Heart left ventricle (tissue), 16 donors: ENCODE measurements around the gene TAP1. TPM values are rescaled to one million over a fixed set of nuclear protein-coding genes. Genes with fewer than 3 reads are reported as not detected.

Experiments
- ATAC-seq, 4 donors: fragments of 200-7000 bp; cut with Tn5 transposase; one replicate each; pipeline ENCODE4 v1.9.1; 2020 to 2022; ENCODE audit warnings: moderate library complexity in 4 of 4, mild to moderate bottlenecking in 3 of 4, moderate number of reproducible peaks in 1 of 4
- DNase-seq, 5 donors: peaks; one replicate each; pipeline ENCODE4 v3.0.0-alpha.2; 2020
- H3K27ac ChIP-seq, 12 donors: fragments of 200-600 bp; sonication (generic) in 4 of 12; one replicate each; pipeline versions ENCODE4 v1.5.0 to v1.8.0; 2016 to 2022; ENCODE audit warnings: mild to moderate bottlenecking in 2 of 12
- H3K27me3 ChIP-seq, 9 donors: fragments of 200-600 bp; sonication (generic) in 2 of 9; one replicate each; pipeline versions ENCODE4 v1.5.1 to v1.8.0; 2016 to 2022; ENCODE audit warnings: mild to moderate bottlenecking in 3 of 9
- H3K36me3 ChIP-seq, 9 donors: fragments of 200-600 bp; sonication (generic) in 2 of 9; one replicate each; pipeline versions ENCODE4 v1.5.0 to v1.8.0; 2018 to 2022; ENCODE audit warnings: mild to moderate bottlenecking in 2 of 9
- H3K4me1 ChIP-seq, 12 donors: fragments of 200-600 bp; sonication (generic) in 4 of 12; one replicate each; pipeline versions ENCODE4 v1.5.0 to v1.8.0; 2016 to 2022; ENCODE audit warnings: mild to moderate bottlenecking in 3 of 12
- H3K4me3 ChIP-seq, 12 donors: fragments of 200-600 bp; sonication (generic) in 4 of 12; one replicate each; pipeline versions ENCODE4 v1.5.0 to v1.8.0; 2017 to 2022; ENCODE audit warnings: mild to moderate bottlenecking in 9 of 12, moderate library complexity in 4 of 12
- H3K9me3 ChIP-seq, 12 donors: fragments of 200-600 bp; sonication (generic) in 4 of 12; one replicate each; pipeline versions ENCODE4 v1.5.0 to v1.8.0; 2016 to 2022; ENCODE audit warnings: mild to moderate bottlenecking in 1 of 12
- POLR2A ChIP-seq, 2 donors: fragments of 450-650 bp; IDR thresholded peaks; one replicate each; pipeline ENCODE4 v1.6.1; 2017; ENCODE audit warnings: antibody characterized with exemption in 2 of 2, mild to moderate bottlenecking in 2 of 2, moderate library complexity in 2 of 2
- WGBS, 4 donors: extraction: QIAGEN DNeasy Blood & Tissue Kit in 2 of 4; methylation state at CpG; one replicate each; pipeline versions ENCODE4 v1.1.5 to v1.1.7; 2013 to 2018; 5-methylcytosine and 5-hydroxymethylcytosine counted together
- intact Hi-C, 10 donors: fragments of 100-400 bp; cut with DNase I; formaldehyde crosslinking; loops; one replicate each; pipeline versions ENCODE4 v1.11.1 to v1.14.2; 2022
- polyA plus RNA-seq, 2 donors: library from polyadenylated mRNA; stranded (reverse); fragments of 200-250 nt; gene quantifications; one replicate each; pipeline ENCODE4 v1.2.3, GENCODE V29; 2013
- total RNA-seq, 9 donors: library from RNA; depleted of rRNA in 2 of 9; stranded (reverse); fragments of >200 nt in 2 of 9; fragmentation: NEBNext Ultra II Directional in 3 of 9; extraction: Animal tissue kit (Norgen Biotek cat#: 25700) in 3 of 9; gene quantifications; one replicate each; pipeline versions ENCODE4 v1.1.0 to v1.2.4, GENCODE V29; 2016 to 2023
- TF ChIP-seq, protein P1 (sequence below), 12 donors: fragments of 200-600 bp; sonication (generic) in 4 of 12; IDR thresholded peaks; one replicate each; pipeline versions ENCODE4 v1.5.0 to v1.8.0; 2018 to 2022; ENCODE audit warnings: antibody characterized with exemption in 12 of 12, mild to moderate bottlenecking in 5 of 12
- donor health status: ischemic (EF 13 %, LVEDD 7.1; RV severe dilation, severe dysfunction).
- donor health status: healthy with polysubstance abuse.
- donor health status: DM: no; HTN: yes; CAD: no.
- donor health status: DM: no; HTN: no; CAD: no.
- donor health status: ischemic (EF 25% LVEDD 6.9; RV normal size, moderate dysfunction).
- donor health status: ischemic (EF 25% LVEDD 5.7; RV mildly dilated, moderate dysfunction).
- donor health status: healthy.
- donor health status: DM: yes; HTN: yes; CAD: no.
- donor health status: ischemic (EF 35%, LVEDD 5.7; RV mildly dilated, moderate dysfunction).
- donor health status: nonischemic (EF 11% LVEDD 7.7; RV severe dilation, severe dysfunction).
- donor health status: DM: yes; HTN: yes; CAD: no.
- donor health status: PGD.
- donor health status: ischemic (EF 29% LVEDD 5.4; RV normal size, mild dysfunction).
- donor health status: nonischemic (EF 23%, LVEDD 6.1; RV moderate dilation, normal function).

TAP1 gene
- total and polyA plus RNA-seq, 11 donors: 15.1 to 207 (median 21.6) TPM

DNA sequence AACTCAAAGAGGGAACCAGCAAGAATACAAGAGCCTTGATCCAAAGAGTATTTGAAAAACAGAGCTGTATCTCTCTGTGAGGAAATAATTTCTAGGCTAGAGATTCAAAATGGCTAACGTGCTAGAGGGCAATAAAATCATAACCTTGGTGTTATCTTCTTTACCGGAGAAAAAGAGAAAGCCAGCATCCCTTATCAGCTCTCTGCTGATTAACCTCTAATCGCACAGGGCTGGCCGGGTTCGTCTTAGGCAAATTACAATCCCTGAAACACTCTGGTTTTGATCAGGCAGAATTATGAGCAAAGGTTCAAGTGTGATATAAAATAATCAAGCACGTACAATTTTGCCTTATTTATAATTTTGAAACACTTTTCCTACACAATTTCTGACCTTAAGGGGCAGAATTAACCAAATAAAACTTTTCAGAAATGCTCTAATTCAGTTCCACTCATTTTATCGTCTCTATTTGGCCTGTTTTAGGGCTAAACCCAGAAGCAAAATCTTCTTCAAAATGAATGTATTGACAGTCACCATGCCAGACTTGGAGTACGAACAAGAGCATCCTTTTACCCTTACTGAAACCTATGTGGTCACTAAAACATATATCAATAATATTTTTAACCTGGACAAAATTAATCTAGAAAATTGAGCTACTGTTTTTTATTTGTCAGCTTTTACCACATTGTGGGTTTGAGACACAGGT lies 14.2 kb upstream of the TAP1 start:
- H3K27me3 ChIP-seq: peaks cover 0 to 6% (median 0%) of the 10 kb centered on the region in 9 donors
- peak overlapping the region in 1 of 12 donors; percentile 5 for H3K27ac ChIP-seq
- DNase-seq (no peak), ATAC-seq (peak in 1 of 4 donors; percentile 22)
- H3K9me3 ChIP-seq: peaks cover 0 to 7% (median 0%) of the 10 kb centered on the region in 12 donors
- intact Hi-C loops: loop anchor here (1.0 to 10.0 kb wide), 9 partner anchors 29 to 455 kb away; partner anchors contain the start of gene TAP2 (in 4 of the 10)
- 43 to 49% (median 45%) methylated on average over 8 of the region's 8 CpGs for WGBS, 4 donors
- H3K4me3 ChIP-seq: no peak overlapping the region
- H3K4me1 ChIP-seq: peaks cover 0 to 13% (median 0%) of the 10 kb centered on the region in 12 donors
- no peak for TF ChIP-seq POLR2A (IDR thresholded peaks at IDR 0.05)
- TF ChIP-seq, protein P1, sequence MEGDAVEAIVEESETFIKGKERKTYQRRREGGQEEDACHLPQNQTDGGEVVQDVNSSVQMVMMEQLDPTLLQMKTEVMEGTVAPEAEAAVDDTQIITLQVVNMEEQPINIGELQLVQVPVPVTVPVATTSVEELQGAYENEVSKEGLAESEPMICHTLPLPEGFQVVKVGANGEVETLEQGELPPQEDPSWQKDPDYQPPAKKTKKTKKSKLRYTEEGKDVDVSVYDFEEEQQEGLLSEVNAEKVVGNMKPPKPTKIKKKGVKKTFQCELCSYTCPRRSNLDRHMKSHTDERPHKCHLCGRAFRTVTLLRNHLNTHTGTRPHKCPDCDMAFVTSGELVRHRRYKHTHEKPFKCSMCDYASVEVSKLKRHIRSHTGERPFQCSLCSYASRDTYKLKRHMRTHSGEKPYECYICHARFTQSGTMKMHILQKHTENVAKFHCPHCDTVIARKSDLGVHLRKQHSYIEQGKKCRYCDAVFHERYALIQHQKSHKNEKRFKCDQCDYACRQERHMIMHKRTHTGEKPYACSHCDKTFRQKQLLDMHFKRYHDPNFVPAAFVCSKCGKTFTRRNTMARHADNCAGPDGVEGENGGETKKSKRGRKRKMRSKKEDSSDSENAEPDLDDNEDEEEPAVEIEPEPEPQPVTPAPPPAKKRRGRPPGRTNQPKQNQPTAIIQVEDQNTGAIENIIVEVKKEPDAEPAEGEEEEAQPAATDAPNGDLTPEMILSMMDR (IDR thresholded peaks at IDR 0.05): no peak
- H3K36me3 ChIP-seq: no peaks in the 10 kb centered on the region

DNA sequence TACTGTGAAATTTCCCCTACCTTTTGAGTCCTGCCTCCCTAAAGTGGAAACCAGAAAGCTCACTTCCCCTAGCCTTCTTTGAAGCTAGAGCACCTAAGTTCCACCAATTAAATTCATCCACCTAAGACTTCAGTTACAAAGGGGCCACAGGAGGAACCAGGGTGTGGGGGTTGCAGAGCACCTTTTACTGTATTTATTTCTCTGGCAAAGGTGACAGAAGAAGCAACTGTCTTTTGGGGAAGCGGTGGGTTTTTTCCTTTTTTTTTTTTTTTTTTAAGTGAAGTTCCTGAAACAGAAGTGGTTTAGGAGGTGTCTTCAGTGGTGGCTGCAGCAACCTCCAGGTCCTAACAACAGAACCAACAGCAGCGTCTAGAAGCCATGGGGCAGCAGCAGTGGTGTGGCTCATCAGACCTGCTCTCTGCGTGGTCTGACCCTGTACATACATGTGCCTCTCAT lies 13.5 kb upstream of the TAP1 start:
- H3K27me3 ChIP-seq: peaks cover 0 to 6% (median 0%) of the 10 kb centered on the region in 9 donors
- peaks cover 0 to 13% (median 0%) of the 10 kb centered on the region in 12 donors for H3K4me1 ChIP-seq
- DNase-seq: no peak
- H3K27ac ChIP-seq: peak overlapping the region in 1 of 12 donors; percentile 5
- H3K36me3 ChIP-seq: no peaks in the 10 kb centered on the region
- 65 to 84% (median 69%) methylated on average over 3 of the region's 3 CpGs for WGBS, 4 donors
- intact Hi-C loops: loop anchor here in 9 of 10 donors (1.0 to 10.0 kb wide), 7 partner anchors 29 to 455 kb away; partner anchors contain the start of gene TAP2 (in 1 of the 9)
- TF ChIP-seq, protein P1 (IDR thresholded peaks at IDR 0.05): no peak
- no peak for TF ChIP-seq POLR2A (IDR thresholded peaks at IDR 0.05)
- H3K4me3 ChIP-seq: no peak overlapping the region
- no peak for ATAC-seq
- H3K9me3 ChIP-seq: peaks cover 0 to 4% (median 0%) of the 10 kb centered on the region in 12 donors

DNA sequence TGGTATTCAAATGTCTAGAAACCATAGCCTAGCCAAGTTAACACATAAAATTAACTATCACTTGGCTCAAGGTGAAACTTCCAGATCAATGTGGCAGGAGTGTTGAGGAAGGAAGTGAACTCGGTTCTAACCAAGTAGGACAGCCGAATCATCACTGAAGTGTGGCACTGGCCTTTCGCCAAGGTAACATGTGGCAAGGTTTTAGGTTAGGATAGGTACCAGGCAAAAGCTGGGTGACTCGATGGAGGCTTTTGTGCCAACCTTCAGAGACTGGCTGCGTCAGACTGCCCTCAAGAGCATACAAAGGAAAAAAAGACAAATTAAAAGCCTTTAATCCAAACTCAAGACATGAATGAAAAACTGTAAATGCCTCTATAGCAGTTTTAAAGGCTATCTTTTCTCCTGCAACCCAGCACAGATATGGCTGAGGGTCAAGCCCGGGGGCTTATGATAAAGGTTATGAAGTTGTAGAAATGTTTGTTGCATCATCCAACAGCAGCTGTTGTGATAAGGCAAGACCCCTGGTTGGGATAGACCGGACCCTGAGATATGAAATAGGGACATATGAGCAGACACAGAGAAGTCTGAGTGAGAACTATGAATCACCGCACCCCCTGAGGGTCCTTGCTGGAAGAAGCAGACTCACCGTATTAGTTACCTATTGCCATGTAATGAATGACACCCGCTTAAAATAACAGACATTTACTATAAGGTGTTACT lies 12.4 kb upstream of the TAP1 start:
- no peaks in the 10 kb centered on the region for H3K9me3 ChIP-seq
- no peak overlapping the region for H3K4me3 ChIP-seq
- H3K27ac ChIP-seq: peak overlapping the region in 1 of 12 donors; percentile 42
- intact Hi-C loops: loop anchor here in 9 of 10 donors (2.0 to 10.0 kb wide), 6 partner anchors 34 to 454 kb away; no protein-coding TSS in a partner anchor
- peaks cover 0 to 4% (median 0%) of the 10 kb centered on the region in 9 donors for H3K27me3 ChIP-seq
- WGBS, 4 donors: 69 to 71% (median 70%) methylated on average over 10 of the region's 10 CpGs
- ATAC-seq (no peak), DNase-seq (no peak)
- H3K36me3 ChIP-seq: peaks cover 0 to 4% (median 0%) of the 10 kb centered on the region in 9 donors
- no peak for TF ChIP-seq POLR2A (IDR thresholded peaks at IDR 0.05)
- TF ChIP-seq, protein P1 (IDR thresholded peaks at IDR 0.05): no peak
- H3K4me1 ChIP-seq: peaks cover 0 to 20% (median 0%) of the 10 kb centered on the region in 12 donors

DNA sequence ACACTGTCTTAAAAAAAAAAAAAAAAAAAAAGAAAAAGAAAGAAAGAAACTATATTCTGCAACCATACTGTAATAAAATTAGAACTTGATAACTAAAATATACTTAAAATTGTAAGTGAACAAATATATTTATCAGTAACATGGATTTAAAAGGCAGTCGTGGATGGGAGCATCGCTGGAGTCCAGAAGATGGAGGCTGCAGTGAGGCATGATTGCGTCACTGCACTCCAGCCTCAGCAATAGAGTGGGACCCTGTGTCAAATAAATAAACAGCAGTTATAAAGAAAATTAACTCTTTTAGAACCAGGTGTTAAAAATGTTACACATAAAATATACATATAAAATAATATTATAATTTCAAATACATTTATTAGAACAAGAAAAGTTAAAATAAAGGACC lies 9.2 kb upstream of the TAP1 start:
- Histone ChIP-seq H3K4me3 (no peak overlapping the region), H3K27me3 (no peaks in the 10 kb centered on the region), H3K27ac (no peak overlapping the region), H3K36me3 (peaks cover 0 to 36% (median 28%) of the 10 kb centered on the region in 9 donors), H3K4me1 (peaks cover 0 to 27% (median 0%) of the 10 kb centered on the region in 12 donors), H3K9me3 (no peaks in the 10 kb centered on the region)
- ATAC-seq: no peak
- no peak for TF ChIP-seq POLR2A (IDR thresholded peaks at IDR 0.05)
- TF ChIP-seq, protein P1 (IDR thresholded peaks at IDR 0.05): no peak
- DNase-seq: no peak
- intact Hi-C loops: loop anchor here in 2 of 10 donors (10.0 kb wide), 1 partner anchor 448 kb away; no protein-coding TSS in a partner anchor
- WGBS, 4 donors: 77 to 91% (median 80%) methylated on average over 3 of the region's 3 CpGs
